ENCODE results near the gene RMI1. TPM values are rescaled to one million over a fixed set of nuclear protein-coding genes. Genes with fewer than 3 reads are reported as not detected.

Gene RMI1
- total RNA-seq, 1 donor, result 6.2 TPM

GRCh38 chr9:83967073-83967472, 13.5 kb upstream of the RMI1 start:
- peaks cover 60% of the 10 kb centered on the region for H3K36me3 ChIP-seq (ENCODE audit: insufficient read depth, low read length)
- no peak overlapping the region for H2AFZ ChIP-seq (ENCODE audit: low read length)
- no peaks in the 10 kb centered on the region for H3K9me3 ChIP-seq (ENCODE audit: low read depth, low read length)
- no peak for TF ChIP-seq CTCF (IDR thresholded peaks at IDR 0.05; ENCODE audit: extremely low read depth, low read depth, low read length)
- H3K4me1 ChIP-seq (ENCODE audit: insufficient read depth, low read length), result peaks cover 4% of the 10 kb centered on the region
- no peak overlapping the region for H3K27ac ChIP-seq (ENCODE audit: low read depth, low read length)
- H4K20me1 ChIP-seq (ENCODE audit: insufficient read depth, low read length), result peaks cover 33% of the 10 kb centered on the region
- no peak overlapping the region for H3K4me3 ChIP-seq (ENCODE audit: insufficient read depth, low read length)
- H3K4me2 ChIP-seq (ENCODE audit: insufficient read depth, low read length), result no peak overlapping the region
- H3K27me3 ChIP-seq (ENCODE audit: insufficient read depth, low read length), result no peaks in the 10 kb centered on the region
- peaks cover 11% of the 10 kb centered on the region for H3K79me2 ChIP-seq (ENCODE audit: insufficient read depth, low read length)
- no peak for DNase-seq (ENCODE audit: insufficient read length, low spot score, missing footprints)

- no peak overlapping the region for H3K27ac ChIP-seq (ENCODE audit: low read depth, low read length)
- no peak for DNase-seq (ENCODE audit: insufficient read length, low spot score, missing footprints)
- H3K79me2 ChIP-seq (ENCODE audit: insufficient read depth, low read length), result peaks cover 32% of the 10 kb centered on the region
- peaks cover 85% of the 10 kb centered on the region for H3K36me3 ChIP-seq (ENCODE audit: insufficient read depth, low read length)
- no peaks in the 10 kb centered on the region for H3K4me1 ChIP-seq (ENCODE audit: insufficient read depth, low read length)
- TF ChIP-seq CTCF (IDR thresholded peaks at IDR 0.05; ENCODE audit: extremely low read depth, low read depth, low read length), result no peak
- no peaks in the 10 kb centered on the region for H3K27me3 ChIP-seq (ENCODE audit: insufficient read depth, low read length)
- H3K4me2 ChIP-seq (ENCODE audit: insufficient read depth, low read length), result no peak overlapping the region
- no peak overlapping the region for H3K4me3 ChIP-seq (ENCODE audit: insufficient read depth, low read length)
- H3K9me3 ChIP-seq (ENCODE audit: low read depth, low read length), result no peaks in the 10 kb centered on the region
- no peak overlapping the region for H2AFZ ChIP-seq (ENCODE audit: low read length)
- H4K20me1 ChIP-seq (ENCODE audit: insufficient read depth, low read length), result peaks cover 53% of the 10 kb centered on the region
Measured at GRCh38 chr9:83969602-83970001, 11.0 kb upstream of the RMI1 start.

- peaks cover 98% of the 10 kb centered on the region for H3K36me3 ChIP-seq (ENCODE audit: insufficient read depth, low read length)
- peaks cover 63% of the 10 kb centered on the region for H4K20me1 ChIP-seq (ENCODE audit: insufficient read depth, low read length)
- H3K79me2 ChIP-seq (ENCODE audit: insufficient read depth, low read length), result peaks cover 50% of the 10 kb centered on the region
- no peaks in the 10 kb centered on the region for H3K27me3 ChIP-seq (ENCODE audit: insufficient read depth, low read length)
- H3K9me3 ChIP-seq (ENCODE audit: low read depth, low read length), result no peaks in the 10 kb centered on the region
- H2AFZ ChIP-seq (ENCODE audit: low read length), result no peak overlapping the region
- no peak for DNase-seq (ENCODE audit: insufficient read length, low spot score, missing footprints)
- peaks cover 6% of the 10 kb centered on the region for H3K4me1 ChIP-seq (ENCODE audit: insufficient read depth, low read length)
- no peak overlapping the region for H3K4me3 ChIP-seq (ENCODE audit: insufficient read depth, low read length)
- no peak overlapping the region for H3K4me2 ChIP-seq (ENCODE audit: insufficient read depth, low read length)
- no peak overlapping the region for H3K27ac ChIP-seq (ENCODE audit: low read depth, low read length)
- no peak for TF ChIP-seq CTCF (IDR thresholded peaks at IDR 0.05; ENCODE audit: extremely low read depth, low read depth, low read length)
Measured at GRCh38 chr9:83971485-83971884, 9.1 kb upstream of the RMI1 start.

DNA sequence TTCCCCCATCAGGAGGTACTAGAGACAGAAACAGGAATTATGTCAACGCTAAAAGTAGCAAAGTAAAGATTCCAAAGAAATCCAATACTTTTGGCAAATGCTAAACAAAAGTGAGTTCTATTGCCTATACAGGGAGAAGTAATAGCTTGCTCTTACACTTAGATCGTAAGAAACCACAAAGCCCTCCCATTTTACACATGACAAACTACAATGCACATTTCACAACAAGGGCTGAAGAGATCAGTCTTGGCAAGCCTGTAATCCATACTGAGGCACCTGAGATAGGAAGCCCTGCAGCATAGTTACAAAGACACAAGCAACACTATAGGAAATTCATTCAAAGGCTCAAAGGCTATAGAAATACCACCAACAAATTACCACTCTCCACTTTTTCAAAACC, 8.3 kb upstream of the RMI1 start:
- Histone ChIP-seq H4K20me1 (ENCODE audit: insufficient read depth, low read length) (peaks cover 66% of the 10 kb centered on the region), H3K9me3 (ENCODE audit: low read depth, low read length) (no peaks in the 10 kb centered on the region), H3K36me3 (ENCODE audit: insufficient read depth, low read length) (peaks cover 98% of the 10 kb centered on the region), H3K4me1 (ENCODE audit: insufficient read depth, low read length) (peaks cover 10% of the 10 kb centered on the region), H3K27me3 (ENCODE audit: insufficient read depth, low read length) (no peaks in the 10 kb centered on the region), H3K27ac (ENCODE audit: low read depth, low read length) (no peak overlapping the region), H3K4me3 (ENCODE audit: insufficient read depth, low read length) (no peak overlapping the region), H3K79me2 (ENCODE audit: insufficient read depth, low read length) (peaks cover 58% of the 10 kb centered on the region), H2AFZ (ENCODE audit: low read length) (no peak overlapping the region), H3K4me2 (ENCODE audit: insufficient read depth, low read length) (no peak overlapping the region)
- DNase-seq (ENCODE audit: insufficient read length, low spot score, missing footprints), result peak; percentile 17
- no peak for TF ChIP-seq CTCF (IDR thresholded peaks at IDR 0.05; ENCODE audit: extremely low read depth, low read depth, low read length)
